IMR-90 (cell line): ENCODE measurements around the gene C6orf52. TPM values are rescaled to one million over a fixed set of nuclear protein-coding genes. Genes with fewer than 3 reads are reported as not detected.

Experiments
- ATAC-seq: fragments of 200-7000 bp; cut with Tn5 transposase; 2 replicates; pipeline ENCODE4 v1.9.1; 2020; ENCODE audit warnings: low read depth, mild to moderate bottlenecking, moderate library complexity
- BruUV-seq: library from RNA; stranded (reverse); fragments of 400-500 nt; replicated peaks from 2 replicates; lab custom pipeline; 2021; lab: Mats Ljungman, UMichigan
- CTCF ChIA-PET: fragments of 300-600 bp; formaldehyde crosslinking; extraction: SDS; loops from one replicate; lab custom pipeline; 2021; ENCODE audit warnings: antibody characterized with exemption; lab: Yijun Ruan, JAX
- POLR2A ChIA-PET: fragments of 300-600 bp; sonication (Branson Sonifier 250); formaldehyde crosslinking; loops from one replicate; lab custom pipeline; 2022; ENCODE audit warnings: antibody characterized with exemption; ENCODE audit not compliant: unreplicated experiment; lab: Charles Lee
- DNase-seq: peaks from one replicate; pipeline ENCODE4 v3.0.0; 2013
- H2AFZ ChIP-seq: replicated peaks from 2 replicates; pipeline ENCODE3; 2013; ENCODE audit warnings: low read length, mild to moderate bottlenecking; ENCODE audit not compliant: poor library complexity
- H2AK5ac ChIP-seq: 2 replicates; pipeline ENCODE4 v1.6.1; 2013; ENCODE audit warnings: low read depth, low read length, inconsistent platforms
- H2AK9ac ChIP-seq: replicated peaks from 2 replicates; pipeline ENCODE3; 2013; ENCODE audit warnings: mild to moderate bottlenecking, low read depth, low read length, moderate library complexity; ENCODE audit not compliant: poor library complexity
- H2BK120ac ChIP-seq: 2 replicates; pipeline ENCODE4 v1.6.1; 2013; ENCODE audit warnings: low read depth, low read length, inconsistent platforms
- H2BK15ac ChIP-seq: 3 replicates; pipeline ENCODE4 v1.6.1; 2013; ENCODE audit warnings: low read depth, low read length, inconsistent platforms
- H2BK20ac ChIP-seq: 2 replicates; pipeline ENCODE4 v1.6.1; 2013; ENCODE audit warnings: low read depth, mild to moderate bottlenecking, inconsistent platforms, low read length, moderate library complexity
- H2BK5ac ChIP-seq: 2 replicates; pipeline ENCODE4 v1.6.1; 2013; ENCODE audit warnings: mild to moderate bottlenecking, low read depth, low read length, inconsistent platforms; ENCODE audit not compliant: poor library complexity, severe bottlenecking
- H3K14ac ChIP-seq: replicated peaks from 2 replicates; pipeline ENCODE4 v1.6.1; 2013; ENCODE audit warnings: low read depth, low read length, inconsistent platforms
- H3K18ac ChIP-seq: 2 replicates; pipeline ENCODE4 v1.6.1; 2013; ENCODE audit warnings: low read depth, low read length, control low read depth
- H3K23ac ChIP-seq: 2 replicates; pipeline ENCODE4 v1.6.1; 2013; ENCODE audit warnings: low read depth, low read length, inconsistent platforms
- H3K27ac ChIP-seq: 2 replicates; pipeline ENCODE4 v1.5.1; 2013; ENCODE audit warnings: mild to moderate bottlenecking, control low read depth, low read length; ENCODE audit not compliant: insufficient read depth
- H3K27me3 ChIP-seq: 2 replicates; pipeline ENCODE4 v1.6.1; 2013; ENCODE audit warnings: low read length; ENCODE audit not compliant: control insufficient read depth, insufficient read depth
- H3K36me3 ChIP-seq: 2 replicates; pipeline ENCODE4 v1.6.1; 2013; ENCODE audit warnings: low read length, mixed read lengths; ENCODE audit not compliant: control insufficient read depth, insufficient read depth
- H3K4ac ChIP-seq: 2 replicates; pipeline ENCODE4 v1.6.1; 2013; ENCODE audit warnings: low read depth, low read length, inconsistent platforms
- H3K4me1 ChIP-seq: 2 replicates; pipeline ENCODE4 v1.6.1; 2013; ENCODE audit warnings: low read length, mixed read lengths; ENCODE audit not compliant: control insufficient read depth, insufficient read depth
- H3K4me2 ChIP-seq: 2 replicates; pipeline ENCODE4 v1.6.1; 2013; ENCODE audit warnings: low read depth, mild to moderate bottlenecking, control low read depth, low read length, moderate library complexity
- H3K4me3 ChIP-seq: 2 replicates; pipeline ENCODE4 v1.5.1; 2013; ENCODE audit warnings: low read depth, mild to moderate bottlenecking, control low read depth, low read length, moderate library complexity; ENCODE audit not compliant: insufficient read depth
- H3K56ac ChIP-seq: 2 replicates; pipeline ENCODE4 v1.6.1; 2013; ENCODE audit warnings: low read length, inconsistent platforms; ENCODE audit not compliant: insufficient read depth; ENCODE audit errors: extremely low read depth
- H3K79me1 ChIP-seq, 2 experiments: 2 replicates each; pipeline ENCODE4 v1.6.1; 2013; ENCODE audit warnings: low read length in 2 of 2, inconsistent platforms in 1 of 2, low read depth in 1 of 2
- H3K9ac ChIP-seq: 2 replicates; pipeline ENCODE4 v1.6.1; 2013; ENCODE audit warnings: low read depth, low read length, control low read depth
- H3K9me1 ChIP-seq: 2 replicates; pipeline ENCODE4 v1.6.1; 2013; ENCODE audit warnings: low read length, inconsistent platforms; ENCODE audit not compliant: insufficient read depth
- H3K9me3 ChIP-seq: 2 replicates; pipeline ENCODE4 v1.6.1; 2013; ENCODE audit warnings: low read length; ENCODE audit not compliant: control insufficient read depth, insufficient read depth
- H4K20me1 ChIP-seq: 2 replicates; pipeline ENCODE4 v1.6.1; 2013; ENCODE audit warnings: low read length, inconsistent platforms; ENCODE audit not compliant: insufficient read depth
- H4K5ac ChIP-seq: 2 replicates; pipeline ENCODE4 v1.6.1; 2013; ENCODE audit warnings: mild to moderate bottlenecking, low read depth, low read length, control low read depth
- H4K8ac ChIP-seq, 2 experiments: 2 replicates each; pipeline ENCODE4 v1.6.1; 2013; ENCODE audit warnings: low read depth in 2 of 2, low read length in 2 of 2, control low read depth in 1 of 2, inconsistent platforms in 1 of 2
- H4K91ac ChIP-seq: 2 replicates; pipeline ENCODE4 v1.6.1; 2013; ENCODE audit warnings: low read depth, low read length, inconsistent platforms; ENCODE audit not compliant: insufficient read depth
- CHD1 ChIP-seq: IDR thresholded peaks from 2 replicates; pipeline ENCODE4 v1.6.1; 2012; ENCODE audit warnings: low read depth, low read length, improper control_type of control experiment
- WGBS, 2 experiments: methylation state at CpG; one replicate each; pipeline versions ENCODE4 v1.1.5 to v1.1.7; 2013; ENCODE audit warnings: missing lambda C conversion rate in 2 of 2; ENCODE audit not compliant: insufficient read length in 1 of 2; ENCODE audit errors: extremely low coverage in 2 of 2; 5-methylcytosine and 5-hydroxymethylcytosine counted together
- dilution Hi-C: fragments of 300-500 bp; cut with HindIII; formaldehyde crosslinking; loops from one replicate; pipeline ENCODE4 v1.14.3; 2018; ENCODE audit warnings: low sequenced_read_pairs; ENCODE audit not compliant: unreplicated experiment
- in situ Hi-C: fragments of 300-500 bp; cut with MboI; formaldehyde crosslinking; loops from 3 replicates; pipeline ENCODE4 v1.14.3; 2019; ENCODE audit warnings: low sequenced_read_pairs, inconsistent platforms, mixed read lengths
- intact Hi-C: fragments of 100-400 bp; cut with micrococcal nuclease; formaldehyde crosslinking; loops from 2 replicates; pipeline ENCODE4 v1.10.0; 2022
- polyA plus RNA-seq, 3 experiments: library from polyadenylated mRNA; depleted of rRNA; stranded (reverse); fragments of >200 nt; gene quantifications; 2 replicates each; pipeline ENCODE4 v1.2.3, GENCODE V29; 2012; ENCODE audit warnings: low replicate concordance in 1 of 3
- total RNA-seq: library from RNA; depleted of rRNA; stranded (reverse); fragments of >200 nt; gene quantifications from 2 replicates; pipeline ENCODE4 v1.2.3, GENCODE V29; 2012

Gene C6orf52
- total and polyA plus RNA-seq, 2 of the 4 experiments (the other 2 are of a cell fraction) = 0.31 TPM; not detected in 1

- Histone ChIP-seq H3K4me3 (no peak overlapping the region), H4K5ac (peak overlapping the region; percentile 63; the same call in 1 of the 2 replicates), H3K27ac (no peak overlapping the region), H3K4ac (no peak overlapping the region), H2BK120ac (no peak overlapping the region), H2AK5ac (no peak overlapping the region), H4K91ac (no peak overlapping the region), H3K9me1 (no peaks in the 10 kb centered on the region), H2AFZ (no peak overlapping the region), H3K14ac (no peak overlapping the region), H3K56ac (no peak overlapping the region), H4K8ac (no peak overlapping the region), H2BK15ac (no peak overlapping the region), H4K20me1 (no peaks in the 10 kb centered on the region), H2AK9ac (no peak overlapping the region), H3K27me3 (no peaks in the 10 kb centered on the region), H3K36me3 (no peaks in the 10 kb centered on the region), H2BK20ac (no peak overlapping the region), H3K9ac (no peak overlapping the region), H3K4me2 (no peak overlapping the region), H3K9me3 (peaks cover 1% of the 10 kb centered on the region; the same call in 1 of the 2 replicates), H3K4me1 (no peaks in the 10 kb centered on the region), H2BK5ac (no peak overlapping the region), H3K79me1 (no peaks in the 10 kb centered on the region), H3K18ac (no peak overlapping the region), H3K23ac (no peak overlapping the region)
- DNase-seq (no peak), ATAC-seq (no peak)
- ChIA-PET CTCF (no interaction called here), POLR2A (no interaction called here)
- BruUV-seq = no TSS peak
- dilution Hi-C loops = no loop called here
- in situ Hi-C loops = no loop called here
- WGBS, 2 experiments = no CpG with 5 or more reads among the region's 1 CpG
- TF ChIP-seq CHD1 = no peak
- intact Hi-C loops = loop anchor here (2.0 kb wide), 1 partner anchor 75 kb away; no protein-coding TSS in a partner anchor
These were observed 66.6 kb downstream of the C6orf52 start for GRCh38 chr6:10627800-10628199.
